Mucosa of rectum (tissue), 2 donors: Measurements from ENCODE around the gene ABHD16A.

Source experiments
- H3K27ac ChIP-seq, 2 donors: one replicate each; pipeline ENCODE4 v1.7.0; 2013; ENCODE audit warnings: inconsistent platforms in 2 of 2, low read depth in 2 of 2, low read length in 2 of 2
- H3K27me3 ChIP-seq, 2 donors: one replicate each; pipeline ENCODE4 v1.7.0; 2013; ENCODE audit warnings: low read length in 2 of 2; ENCODE audit not compliant: control insufficient read depth in 2 of 2, insufficient read depth in 2 of 2
- H3K36me3 ChIP-seq, 2 donors: one replicate each; pipeline ENCODE4 v1.7.0; 2013; ENCODE audit warnings: low read length in 2 of 2; ENCODE audit not compliant: control insufficient read depth in 2 of 2, insufficient read depth in 2 of 2
- H3K4me1 ChIP-seq, 2 donors: one replicate each; pipeline ENCODE4 v1.7.0; 2013; ENCODE audit warnings: low read length in 2 of 2, mild to moderate bottlenecking in 1 of 2; ENCODE audit not compliant: control insufficient read depth in 2 of 2, insufficient read depth in 2 of 2
- H3K4me3 ChIP-seq, 2 donors: one replicate each; pipeline ENCODE4 v1.7.0; 2013; ENCODE audit warnings: low read length in 2 of 2
- H3K9ac ChIP-seq, 2 donors: one replicate each; pipeline ENCODE4 v1.7.0; 2013; ENCODE audit warnings: low read length in 2 of 2, low read depth in 1 of 2, mild to moderate bottlenecking in 1 of 2
- H3K9me3 ChIP-seq, 2 donors: one replicate each; pipeline ENCODE4 v1.7.0; 2013; ENCODE audit warnings: low read length in 2 of 2; ENCODE audit not compliant: control insufficient read depth in 2 of 2
- donor health status: healthy.
- donor health status: Normal muscosa, but diverticular disease.

The ABHD16A gene

DNA sequence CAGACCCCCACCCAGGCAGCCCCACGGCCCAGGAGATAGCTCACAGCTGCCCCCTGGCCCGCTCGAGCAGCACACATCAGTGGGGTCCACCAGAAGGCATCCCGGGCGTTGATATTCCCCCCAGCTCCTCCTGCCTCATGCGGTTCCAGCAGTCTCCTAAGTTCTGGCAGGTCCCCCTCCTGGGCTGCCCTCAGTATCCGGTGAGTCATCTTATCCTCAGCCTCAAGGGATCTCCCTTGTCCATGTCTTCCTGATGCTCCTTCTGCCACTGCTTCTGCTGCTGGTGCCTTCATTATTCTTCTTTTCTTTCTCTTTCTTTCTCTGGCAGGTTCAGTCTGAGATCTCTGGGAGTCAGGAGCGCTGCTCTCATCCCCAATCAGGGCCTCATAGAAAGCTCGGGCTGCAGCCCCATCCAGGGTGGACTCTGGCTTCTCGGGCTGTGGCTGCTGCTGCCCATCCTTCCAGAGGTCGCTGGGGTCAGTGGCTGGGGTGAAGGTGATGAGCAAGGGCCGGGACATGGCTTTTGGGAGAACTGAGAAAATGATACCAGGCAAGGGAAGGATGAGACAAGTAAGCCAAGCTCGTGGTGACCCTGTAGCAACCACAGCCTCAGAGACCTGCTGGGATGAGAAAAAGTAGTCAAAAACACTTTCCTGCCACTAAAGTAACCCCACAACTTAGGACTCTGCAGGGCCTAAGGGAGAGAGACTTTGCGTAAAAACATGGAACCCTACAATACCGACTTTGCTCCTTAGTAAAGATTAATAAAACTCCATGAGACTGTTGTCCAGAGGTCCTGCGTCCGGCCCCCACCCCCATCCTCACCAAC, 38.9 kb downstream of the ABHD16A start:
- Histone ChIP-seq H3K36me3 (peaks cover 21 to 36% of the 10 kb centered on the region in 2 donors), H3K4me1 (peaks cover 27 to 40% of the 10 kb centered on the region in 2 donors), H3K9ac (peak overlapping the region; percentile 95 to 98), H3K27ac (peak overlapping the region; percentile 98 to 99), H3K27me3 (no peaks in the 10 kb centered on the region), H3K9me3 (no peaks in the 10 kb centered on the region), H3K4me3 (peak overlapping the region; percentile 88 to 95)

DNA sequence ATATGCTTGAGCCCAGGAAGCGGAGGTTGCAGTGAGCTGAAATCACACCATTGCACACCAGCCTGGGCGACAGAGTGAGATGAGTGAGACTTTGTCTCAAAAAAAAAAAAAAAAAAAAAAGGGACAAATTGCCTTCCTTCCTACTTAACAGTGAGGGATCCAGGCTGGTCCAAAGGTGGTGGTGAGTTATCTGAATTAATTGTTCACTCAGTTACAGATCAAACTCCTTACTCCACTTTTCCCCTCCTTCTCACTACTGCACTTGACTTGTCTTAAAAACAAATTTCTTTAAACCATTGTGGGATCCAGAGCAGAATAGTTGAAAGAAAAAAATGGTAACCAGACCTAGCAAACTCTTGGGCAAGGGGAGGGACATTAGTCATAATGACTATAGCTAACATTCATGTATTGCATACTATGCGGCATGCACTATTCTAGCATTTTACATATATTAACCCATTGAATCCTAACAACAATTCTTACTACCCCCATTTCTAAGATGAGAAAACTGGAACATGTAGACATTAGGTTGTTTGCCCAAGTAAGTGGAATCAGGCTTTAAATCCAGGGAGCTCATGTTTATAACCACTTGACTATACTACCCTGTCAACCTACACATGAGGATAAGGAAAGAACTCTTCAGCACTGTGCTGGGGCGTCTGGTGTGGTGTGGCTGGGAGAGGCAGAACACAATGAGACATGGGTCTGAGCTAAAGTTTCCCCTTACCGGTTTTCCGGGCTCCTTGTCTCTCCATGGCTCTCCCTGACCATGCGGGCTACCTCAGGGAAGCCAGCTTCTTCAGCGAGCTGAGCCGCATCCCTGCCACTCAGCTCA, 39.8 kb downstream of the ABHD16A start:
- Histone ChIP-seq H3K27me3 (no peaks in the 10 kb centered on the region), H3K9ac (peak overlapping the region; percentile 17 to 95), H3K4me1 (peaks cover 35 to 47% of the 10 kb centered on the region in 2 donors), H3K9me3 (no peaks in the 10 kb centered on the region), H3K36me3 (peaks cover 13 to 30% of the 10 kb centered on the region in 2 donors), H3K4me3 (peak overlapping the region; percentile 88 to 95), H3K27ac (peak overlapping the region in 1 of 2 donors; percentile 99)

- no peaks in the 10 kb centered on the region for H3K9me3 ChIP-seq
- no peaks in the 10 kb centered on the region for H3K27me3 ChIP-seq
- peaks cover 38 to 47% of the 10 kb centered on the region in 2 donors for H3K4me1 ChIP-seq
- H3K36me3 ChIP-seq, result peaks cover 3 to 29% of the 10 kb centered on the region in 2 donors
- peak overlapping the region in 1 of 2 donors; percentile 23 for H3K27ac ChIP-seq
- no peak overlapping the region for H3K4me3 ChIP-seq
- no peak overlapping the region for H3K9ac ChIP-seq
Observed at GRCh38 chr6:31662124-31662723, 40.9 kb downstream of the ABHD16A start.

DNA sequence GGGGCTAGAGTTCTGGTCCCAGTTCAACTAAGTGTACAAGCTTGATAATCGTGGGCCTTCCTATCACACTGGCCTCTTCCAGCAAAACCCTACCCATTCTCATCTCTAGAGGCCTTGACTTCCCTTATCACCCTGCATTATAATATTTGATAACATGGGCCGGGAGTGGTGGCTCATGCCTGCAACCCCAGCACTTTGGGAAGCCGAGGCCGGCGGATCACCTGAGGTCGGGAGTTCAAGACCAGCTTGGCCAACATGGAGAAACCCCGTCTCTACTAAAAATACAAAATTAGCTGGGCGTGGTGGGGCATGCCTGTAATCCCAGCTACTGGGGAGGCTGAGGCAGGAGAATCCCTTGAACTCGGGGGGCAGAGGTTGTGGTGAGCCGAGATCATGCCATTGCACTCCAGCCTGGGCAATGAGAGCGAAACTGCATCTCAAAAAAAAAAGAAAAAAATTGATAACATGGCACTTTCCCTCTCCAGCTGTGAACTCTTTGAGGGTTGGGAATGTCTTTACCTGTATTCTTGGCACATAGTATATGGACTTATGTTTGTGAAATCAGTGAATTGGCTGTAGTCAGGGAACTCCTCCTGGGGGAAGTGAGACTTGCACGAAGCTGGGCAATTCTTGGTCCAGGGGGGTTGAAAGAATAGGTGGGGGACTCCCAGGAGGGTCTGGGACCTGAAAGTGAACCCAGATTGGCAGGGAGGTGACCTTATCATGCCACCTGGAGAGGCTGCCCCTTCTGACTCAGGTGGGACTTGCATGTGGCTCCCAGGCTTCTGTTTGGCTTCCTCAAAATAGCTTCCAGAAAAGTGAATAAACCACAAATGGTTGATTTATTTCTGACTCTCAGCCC, 41.6 kb downstream of the ABHD16A start:
- H3K27ac ChIP-seq, result peak overlapping the region; percentile 81 to 92
- H3K9ac ChIP-seq, result peak overlapping the region; percentile 70 to 80
- no peaks in the 10 kb centered on the region for H3K27me3 ChIP-seq
- peak overlapping the region; percentile 97 to 98 for H3K4me3 ChIP-seq
- H3K36me3 ChIP-seq, result peaks cover 3 to 33% of the 10 kb centered on the region in 2 donors
- no peaks in the 10 kb centered on the region for H3K9me3 ChIP-seq
- H3K4me1 ChIP-seq, result peaks cover 32 to 42% of the 10 kb centered on the region in 2 donors

DNA sequence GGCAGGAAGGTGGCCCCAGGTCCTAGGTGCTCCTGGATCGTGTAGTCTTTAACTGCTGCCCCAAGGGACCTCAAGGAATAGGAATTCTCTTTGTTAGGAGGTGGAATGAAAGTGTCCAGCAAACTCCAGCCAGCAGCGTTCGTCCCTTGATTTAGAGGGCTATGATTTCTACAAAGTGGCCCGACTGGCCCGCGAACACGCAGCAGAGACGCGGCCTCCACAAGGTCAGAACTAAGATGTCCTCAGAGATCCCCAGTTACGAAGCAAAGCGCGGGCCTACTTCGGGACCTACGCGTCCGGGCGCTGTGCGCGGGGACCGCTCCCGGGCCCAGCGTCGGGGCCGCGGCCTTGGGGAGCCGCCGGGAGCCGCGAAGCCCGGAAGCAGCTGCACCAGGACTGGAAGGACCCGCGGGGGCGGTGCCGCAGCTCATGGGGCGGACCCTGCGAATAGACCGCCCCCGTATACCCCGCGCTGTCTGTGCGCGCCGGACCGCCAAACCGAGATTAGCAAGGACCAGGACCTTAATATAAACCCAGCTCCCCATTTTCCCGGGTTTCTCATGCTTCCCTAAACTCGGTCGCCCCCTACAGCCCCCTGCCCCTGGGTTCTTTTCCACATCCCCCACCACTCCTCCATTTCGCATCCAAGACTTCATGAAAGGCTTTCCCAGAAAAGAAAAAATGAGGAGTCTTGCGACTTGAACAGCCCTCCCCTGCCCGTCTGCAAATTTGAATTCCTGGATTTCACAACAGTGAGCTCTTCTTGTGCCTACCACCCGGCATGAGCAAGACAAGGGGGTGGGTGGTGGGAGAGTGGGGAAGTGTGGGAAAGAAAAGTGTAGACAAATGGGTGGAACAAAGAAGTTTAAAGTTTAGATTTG, 42.5 kb downstream of the ABHD16A start, which contains the start of gene C6orf47:
C6orf47 (minus strand) TSS at position 398 of the 881 bp plus-strand sequence. CDS start 831 bp downstream, outside the sequence.
- Histone ChIP-seq H3K27ac (peak within 1 kb of the TSS; percentile 81 to 92), H3K27me3 (no peaks in the 10 kb centered on the region), H3K36me3 (peaks cover 3 to 41% of the 10 kb centered on the region in 2 donors), H3K9me3 (no peaks in the 10 kb centered on the region), H3K4me3 (peak within 1 kb of the TSS; percentile 97 to 98), H3K4me1 (peaks cover 36 to 43% of the 10 kb centered on the region in 2 donors), H3K9ac (peak within 1 kb of the TSS; percentile 80 to 96)

DNA sequence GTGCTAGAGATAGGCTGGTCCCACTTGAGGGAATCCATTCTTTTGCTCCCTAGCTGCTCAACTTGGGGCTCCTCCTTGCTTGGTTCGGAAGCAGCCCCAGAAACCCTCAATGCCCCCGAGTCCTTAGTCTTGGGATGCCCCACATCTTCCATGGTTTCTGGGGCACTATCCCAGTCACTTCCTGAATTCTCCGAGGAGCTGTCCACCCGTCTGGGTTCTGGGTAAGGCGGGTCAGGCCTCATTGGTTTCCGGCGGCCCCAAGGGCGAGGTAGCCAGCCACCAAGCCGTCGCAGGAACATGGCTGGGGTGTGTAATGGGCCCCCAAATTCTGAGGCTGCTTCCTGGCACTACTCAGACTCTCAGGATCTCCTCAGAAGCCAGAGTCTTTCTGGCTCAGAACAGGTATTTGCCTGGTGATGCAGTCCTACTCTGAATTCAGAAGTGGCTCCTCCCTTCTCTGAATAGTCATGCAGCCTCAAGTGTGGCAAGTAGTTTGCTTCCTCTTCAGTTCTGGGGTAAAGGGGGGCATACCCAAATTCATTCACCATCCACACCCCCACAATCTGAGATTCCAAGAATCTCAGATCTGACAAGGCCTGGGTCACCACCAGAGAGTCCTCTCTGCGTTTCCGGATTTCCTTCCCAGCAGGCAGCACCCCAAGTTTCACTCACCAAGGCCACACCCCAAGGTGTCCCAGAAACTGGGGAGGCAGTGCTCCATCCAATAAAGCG, 43.3 kb downstream of the ABHD16A start:
- peak overlapping the region; percentile 81 to 92 for H3K27ac ChIP-seq
- H3K36me3 ChIP-seq, result peaks cover 3 to 41% of the 10 kb centered on the region in 2 donors
- no peaks in the 10 kb centered on the region for H3K9me3 ChIP-seq
- H3K27me3 ChIP-seq, result no peaks in the 10 kb centered on the region
- H3K9ac ChIP-seq, result peak overlapping the region; percentile 80 to 96
- H3K4me3 ChIP-seq, result peak overlapping the region; percentile 97 to 98
- H3K4me1 ChIP-seq, result peaks cover 39 to 44% of the 10 kb centered on the region in 2 donors

- Histone ChIP-seq H3K27ac (peak overlapping the region in 1 of 2 donors; percentile 92), H3K4me3 (peak overlapping the region; percentile 97 to 98), H3K36me3 (peaks cover 3 to 41% of the 10 kb centered on the region in 2 donors), H3K9ac (peak overlapping the region; percentile 80 to 96), H3K4me1 (peaks cover 36 to 39% of the 10 kb centered on the region in 2 donors), H3K9me3 (no peaks in the 10 kb centered on the region), H3K27me3 (no peaks in the 10 kb centered on the region)
Observed at GRCh38 chr6:31658983-31659648, 44.0 kb downstream of the ABHD16A start.

- H3K4me3 ChIP-seq, result no peak overlapping the region
- peaks cover 33 to 36% of the 10 kb centered on the region in 2 donors for H3K4me1 ChIP-seq
- H3K9ac ChIP-seq, result no peak overlapping the region
- no peak overlapping the region for H3K27ac ChIP-seq
- peaks cover under 1 to 39% of the 10 kb centered on the region in 2 donors for H3K36me3 ChIP-seq
- no peaks in the 10 kb centered on the region for H3K27me3 ChIP-seq
- no peaks in the 10 kb centered on the region for H3K9me3 ChIP-seq
Observed at GRCh38 chr6:31658158-31658688, 44.9 kb downstream of the ABHD16A start.
